Upper lobe of right lung (tissue), 1 donor: ENCODE results near the gene TTPAL. TPM values are rescaled to one million over a fixed set of nuclear protein-coding genes. Genes with fewer than 3 reads are reported as not detected.

Experiments
- ATAC-seq: fragments of 200-7000 bp; cut with Tn5 transposase; one replicate; pipeline ENCODE4 v1.9.1; 2020; ENCODE audit warnings: mild to moderate bottlenecking, moderate library complexity
- DNase-seq: peaks from one replicate; pipeline ENCODE4 v3.0.0-alpha.2; 2020
- H3K27ac ChIP-seq: fragments of 200-600 bp; one replicate; pipeline ENCODE4 v1.8.0; 2022
- H3K27me3 ChIP-seq: fragments of 200-600 bp; one replicate; pipeline ENCODE4 v1.8.0; 2022; ENCODE audit warnings: mild to moderate bottlenecking
- H3K36me3 ChIP-seq: fragments of 200-600 bp; one replicate; pipeline ENCODE4 v1.8.0; 2022
- H3K4me1 ChIP-seq: fragments of 200-600 bp; one replicate; pipeline ENCODE4 v1.8.0; 2022
- H3K4me3 ChIP-seq: fragments of 200-600 bp; one replicate; pipeline ENCODE4 v1.8.0; 2022; ENCODE audit warnings: mild to moderate bottlenecking
- H3K9me3 ChIP-seq: fragments of 200-600 bp; one replicate; pipeline ENCODE4 v1.8.0; 2022
- intact Hi-C: fragments of 100-400 bp; cut with DNase I; formaldehyde crosslinking; loops from one replicate; pipeline ENCODE4 v1.11.0; 2022
- total RNA-seq: library from RNA; stranded (reverse); fragmentation: NEBNext Ultra II Directional; extraction: Animal tissue kit (Norgen Biotek cat#: 25700); gene quantifications from one replicate; pipeline ENCODE4 v1.2.1, GENCODE V29; 2021
- TF ChIP-seq, protein P1 (sequence below): fragments of 200-600 bp; IDR thresholded peaks from one replicate; pipeline ENCODE4 v1.8.0; 2022; ENCODE audit warnings: antibody characterized with exemption
- donor health status: DM: no; HTN: yes; CAD: no; lungs with severe emphysema.

The TTPAL gene
- total RNA-seq, 1 donor from 2014 or later, result 8.0 TPM

GRCh38 chr20:44496976-44497375 is 21.3 kb downstream of the TTPAL start:
- H3K9me3 ChIP-seq, result no peaks in the 10 kb centered on the region
- no peak overlapping the region for H3K27ac ChIP-seq
- no peak overlapping the region for H3K4me3 ChIP-seq
- intact Hi-C loops, result no loop called here
- DNase-seq (no peak), ATAC-seq (no peak)
- H3K4me1 ChIP-seq, result peaks cover 12% of the 10 kb centered on the region
- no peaks in the 10 kb centered on the region for H3K27me3 ChIP-seq
- H3K36me3 ChIP-seq, result peaks cover 100% of the 10 kb centered on the region
- TF ChIP-seq, protein P1, sequence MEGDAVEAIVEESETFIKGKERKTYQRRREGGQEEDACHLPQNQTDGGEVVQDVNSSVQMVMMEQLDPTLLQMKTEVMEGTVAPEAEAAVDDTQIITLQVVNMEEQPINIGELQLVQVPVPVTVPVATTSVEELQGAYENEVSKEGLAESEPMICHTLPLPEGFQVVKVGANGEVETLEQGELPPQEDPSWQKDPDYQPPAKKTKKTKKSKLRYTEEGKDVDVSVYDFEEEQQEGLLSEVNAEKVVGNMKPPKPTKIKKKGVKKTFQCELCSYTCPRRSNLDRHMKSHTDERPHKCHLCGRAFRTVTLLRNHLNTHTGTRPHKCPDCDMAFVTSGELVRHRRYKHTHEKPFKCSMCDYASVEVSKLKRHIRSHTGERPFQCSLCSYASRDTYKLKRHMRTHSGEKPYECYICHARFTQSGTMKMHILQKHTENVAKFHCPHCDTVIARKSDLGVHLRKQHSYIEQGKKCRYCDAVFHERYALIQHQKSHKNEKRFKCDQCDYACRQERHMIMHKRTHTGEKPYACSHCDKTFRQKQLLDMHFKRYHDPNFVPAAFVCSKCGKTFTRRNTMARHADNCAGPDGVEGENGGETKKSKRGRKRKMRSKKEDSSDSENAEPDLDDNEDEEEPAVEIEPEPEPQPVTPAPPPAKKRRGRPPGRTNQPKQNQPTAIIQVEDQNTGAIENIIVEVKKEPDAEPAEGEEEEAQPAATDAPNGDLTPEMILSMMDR, result no peak

DNA sequence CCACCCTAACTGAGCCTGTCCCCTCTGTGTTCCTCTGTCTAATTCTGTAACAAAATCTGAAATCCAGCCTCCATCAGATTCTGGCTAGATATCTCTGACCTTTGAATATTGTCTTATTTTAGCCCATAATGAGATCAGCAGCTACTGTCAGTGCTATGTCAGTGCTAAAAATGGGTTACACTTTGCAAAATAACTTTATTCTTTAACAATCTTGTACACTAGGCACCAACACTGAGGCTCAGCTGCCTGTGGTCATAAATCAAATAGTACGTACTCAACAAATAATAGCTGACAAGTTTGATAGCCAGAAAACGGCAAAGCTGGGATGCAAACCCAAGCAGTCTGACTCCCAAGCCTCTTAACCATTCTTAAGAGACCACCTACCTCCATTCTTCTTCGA is 22.1 kb downstream of the TTPAL start:
- TF ChIP-seq, protein P1, result no peak
- H3K36me3 ChIP-seq, result peaks cover 100% of the 10 kb centered on the region
- H3K4me3 ChIP-seq, result no peak overlapping the region

DNA sequence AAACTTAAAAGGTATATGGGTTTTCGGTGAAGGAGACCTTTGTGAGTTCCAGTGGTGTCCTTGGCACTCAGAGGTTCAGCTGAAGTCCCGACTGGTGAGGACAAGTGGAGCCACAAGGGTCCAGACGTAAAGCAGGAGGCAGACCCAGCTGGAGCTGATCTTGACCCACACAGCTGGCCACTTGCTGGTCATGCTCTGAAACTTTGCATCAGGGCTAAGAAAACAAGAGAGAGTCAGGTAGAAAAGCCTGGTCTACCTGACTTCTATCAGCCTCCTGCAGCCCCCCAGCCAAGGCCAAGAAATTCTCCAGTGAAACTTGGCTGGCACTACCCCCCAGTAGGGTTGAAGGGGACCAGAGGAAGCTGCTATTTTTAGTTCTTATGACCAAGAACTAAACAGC is 24.5 kb downstream of the TTPAL start:
- DNase-seq (no peak), ATAC-seq (no peak)
- Histone ChIP-seq H3K27ac (no peak overlapping the region), H3K9me3 (no peaks in the 10 kb centered on the region), H3K36me3 (peaks cover 100% of the 10 kb centered on the region), H3K4me3 (no peak overlapping the region), H3K4me1 (peaks cover under 1% of the 10 kb centered on the region), H3K27me3 (no peaks in the 10 kb centered on the region)
- TF ChIP-seq, protein P1, result no peak
- intact Hi-C loops, result no loop called here

More for the DNA sequence above, 22.1 kb downstream of the TTPAL start:
- DNase-seq (no peak), ATAC-seq (no peak)
- Histone ChIP-seq H3K4me1 (peaks cover 12% of the 10 kb centered on the region), H3K9me3 (no peaks in the 10 kb centered on the region), H3K27me3 (no peaks in the 10 kb centered on the region), H3K27ac (no peak overlapping the region)
- intact Hi-C loops, result no loop called here

- ATAC-seq (no peak), DNase-seq (no peak)
- no peak overlapping the region for H3K27ac ChIP-seq
- H3K9me3 ChIP-seq, result no peaks in the 10 kb centered on the region
- intact Hi-C loops, result no loop called here
- H3K4me3 ChIP-seq, result no peak overlapping the region
- TF ChIP-seq, protein P1, result no peak
- H3K27me3 ChIP-seq, result no peaks in the 10 kb centered on the region
- H3K36me3 ChIP-seq, result peaks cover 100% of the 10 kb centered on the region
- H3K4me1 ChIP-seq, result no peaks in the 10 kb centered on the region
These were observed 25.8 kb downstream of the TTPAL start for GRCh38 chr20:44501448-44501847.

DNA sequence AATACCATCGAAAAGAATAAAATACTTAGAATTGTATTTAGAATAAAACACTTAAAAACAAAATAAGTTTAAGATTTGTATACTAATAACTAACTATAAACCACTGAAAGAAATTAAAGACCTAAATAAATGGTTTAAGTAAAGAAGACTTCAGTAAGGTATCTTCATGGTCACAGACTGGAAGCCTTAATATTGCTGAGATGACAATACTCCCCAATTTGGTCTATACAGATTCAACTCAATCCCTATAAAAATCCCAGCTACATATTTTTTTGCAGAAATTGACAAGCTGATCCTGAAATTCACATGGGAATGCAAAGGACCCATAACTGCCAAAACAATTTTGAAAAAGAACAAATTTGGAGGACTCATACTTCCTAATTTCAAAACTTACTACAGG is 27.3 kb downstream of the TTPAL start:
- Histone ChIP-seq H3K36me3 (peaks cover 100% of the 10 kb centered on the region), H3K9me3 (no peaks in the 10 kb centered on the region)
- no peak for ATAC-seq

More for the DNA sequence above, 27.3 kb downstream of the TTPAL start:
- Histone ChIP-seq H3K27me3 (no peaks in the 10 kb centered on the region), H3K27ac (no peak overlapping the region), H3K4me3 (no peak overlapping the region), H3K4me1 (no peaks in the 10 kb centered on the region)
- intact Hi-C loops, result no loop called here
- TF ChIP-seq, protein P1, result no peak
- no peak for DNase-seq
